Stomach (tissue), 4 donors: ENCODE data around the gene ATCAY.

ENCODE experiments used
- CTCF ChIP-seq, 7 experiments: fragments of 450-650 bp in 4 of 7; fragments of 200-600 bp in 3 of 7; sonication (generic) in 3 of 7; IDR thresholded peaks; one replicate each; pipeline ENCODE4 v1.5.1; 2016 to 2019; ENCODE audit warnings: antibody characterized with exemption in 7 of 7, control low read depth in 2 of 7, mild to moderate bottlenecking in 1 of 7
- EP300 ChIP-seq: sonication (generic); formaldehyde crosslinking; IDR thresholded peaks from one replicate; pipeline ENCODE4 v1.6.1; 2017; ENCODE audit warnings: antibody characterized with exemption
- POLR2A ChIP-seq, 4 donors: fragments of 450-650 bp; IDR thresholded peaks; one replicate each; pipeline ENCODE4 v1.6.1; 2016; ENCODE audit warnings: antibody characterized with exemption in 4 of 4, control low read depth in 2 of 4, mild to moderate bottlenecking in 1 of 4, moderate library complexity in 1 of 4
- POLR2AphosphoS5 ChIP-seq, 3 donors: sonication (generic); formaldehyde crosslinking; IDR thresholded peaks; one replicate each; pipeline ENCODE4 v1.6.1; 2016; ENCODE audit warnings: antibody characterized with exemption in 3 of 3

DNA sequence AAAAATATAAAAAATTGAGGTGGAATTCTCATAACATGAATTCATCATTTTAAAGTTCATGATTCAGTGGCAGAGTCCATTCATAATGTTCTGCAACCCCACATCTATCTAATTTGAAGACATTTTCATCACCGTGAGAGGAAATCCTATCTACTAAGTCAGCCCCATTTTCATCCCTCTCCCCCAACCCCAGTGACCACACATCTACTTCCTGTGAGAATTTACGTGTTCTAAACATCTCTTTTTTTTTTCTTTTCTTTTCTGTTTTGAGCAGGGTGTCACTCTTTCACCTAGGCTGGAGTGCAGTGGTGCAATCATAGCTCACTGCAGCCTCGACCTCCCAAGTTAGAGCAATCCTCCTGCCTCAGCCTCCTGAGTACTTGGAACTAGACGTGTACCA lies 17.5 kb downstream of the ATCAY start:
- TF ChIP-seq POLR2A (IDR thresholded peaks at IDR 0.05) (no peak), CTCF (IDR thresholded peaks at IDR 0.05) (no peak), EP300 (no peak), POLR2AphosphoS5 (IDR thresholded peaks at IDR 0.05) (no peak)
